HepG2 (cell line): ENCODE measurements around the gene CDC20B. TPM values are rescaled to one million over a fixed set of nuclear protein-coding genes. Genes with fewer than 3 reads are reported as not detected.

Experiments used
- ATAC-seq: fragments of 200-7000 bp; cut with Tn5 transposase; 3 replicates; pipeline ENCODE4 v1.9.1; 2020; ENCODE audit warnings: mild to moderate bottlenecking, moderate library complexity
- BruUV-seq: library from RNA; stranded (reverse); fragments of 400-500 nt; replicated peaks from 2 replicates; lab custom pipeline; 2021; lab: Mats Ljungman, UMichigan
- CTCF ChIA-PET: fragments of 300-600 bp; formaldehyde crosslinking; extraction: SDS; loops from one replicate; lab custom pipeline; 2021; ENCODE audit warnings: low total read pairs, inconsistent platforms, low intra/inter-chr PET ratio; lab: Yijun Ruan, JAX
- POLR2A ChIA-PET: fragments of 350-600 bp; sonication (Branson Sonifier 250); formaldehyde crosslinking; loops from one replicate; lab custom pipeline; 2020; ENCODE audit warnings: antibody characterized with exemption, inconsistent platforms; lab: Yijun Ruan, JAX
- DNase-seq: peaks from one replicate; pipeline ENCODE4 v3.0.0-alpha.2; 2015; ENCODE audit warnings: low spot score
- FAIRE-seq: peaks from 3 replicates; lab custom pipeline; 2011; peaks lifted over from hg19 to GRCh38; lab: Jason Lieb, UNC
- H2AFZ ChIP-seq: one replicate; pipeline ENCODE4 v1.6.1; 2011; ENCODE audit warnings: low read length, inconsistent platforms
- H3K27ac ChIP-seq: fragments of 300-600 bp; 3 replicates; pipeline ENCODE4 v1.8.0; 2011; ENCODE audit warnings: mixed run types, mild to moderate bottlenecking, mixed read lengths, low read length, inconsistent platforms; ENCODE audit not compliant: insufficient read depth; ENCODE audit errors: extremely low read length
- H3K27me3 ChIP-seq, 2 experiments: fragments of 200-600 bp in 1 of 2; 2 replicates in 1 of 2; 3 replicates in 1 of 2; pipeline versions ENCODE4 v1.6.0 to v1.8.0; 2011; ENCODE audit warnings: low read length in 2 of 2, mild to moderate bottlenecking in 2 of 2, moderate library complexity in 2 of 2, inconsistent platforms in 1 of 2; ENCODE audit not compliant: insufficient read depth in 2 of 2, control insufficient read depth in 1 of 2
- H3K36me3 ChIP-seq, 2 experiments: fragments of 200-600 bp in 1 of 2; replicated peaks in 1 of 2; 2 replicates in 1 of 2; 3 replicates in 1 of 2; pipeline versions ENCODE4 v1.5.1 to v1.8.0; 2011; ENCODE audit warnings: low read length in 2 of 2, inconsistent platforms in 1 of 2; ENCODE audit not compliant: insufficient read depth in 2 of 2, control insufficient read depth in 1 of 2
- H3K4me1 ChIP-seq: 2 replicates; pipeline ENCODE4 v1.5.1; 2012; ENCODE audit warnings: low read length, inconsistent platforms; ENCODE audit not compliant: insufficient read depth
- H3K4me2 ChIP-seq: 2 replicates; pipeline ENCODE4 v1.6.0; 2011; ENCODE audit warnings: low read depth, low read length, inconsistent platforms
- H3K4me3 ChIP-seq, 3 experiments: fragments of 200-600 bp in 1 of 3; sonication (generic), shearing (Covaris generic) in 1 of 3; replicated peaks in 1 of 3; 2 replicates each; pipeline ENCODE4 v1.5.1; 2011 to 2016; ENCODE audit warnings: low read length in 3 of 3, inconsistent platforms in 2 of 3, low read depth in 2 of 3, mild to moderate bottlenecking in 2 of 3, control low read depth in 1 of 3, mixed read lengths in 1 of 3; ENCODE audit not compliant: insufficient read depth in 1 of 3
- H3K79me2 ChIP-seq: one replicate; pipeline ENCODE4 v1.6.1; 2011; ENCODE audit warnings: low read length, inconsistent platforms; ENCODE audit not compliant: insufficient read depth
- H3K9ac ChIP-seq: 2 replicates; pipeline ENCODE4 v1.6.0; 2011; ENCODE audit warnings: mild to moderate bottlenecking, low read depth, low read length, inconsistent platforms; ENCODE audit not compliant: insufficient read depth
- H3K9me3 ChIP-seq: 2 replicates; pipeline ENCODE4 v1.5.1; 2012; ENCODE audit warnings: mild to moderate bottlenecking, low read length
- H4K20me1 ChIP-seq: 2 replicates; pipeline ENCODE4 v1.6.0; 2011; ENCODE audit warnings: inconsistent platforms, mild to moderate bottlenecking, low read length, moderate library complexity; ENCODE audit not compliant: insufficient read depth
- FOXP4 ChIP-seq: sonication (generic); formaldehyde crosslinking; IDR thresholded peaks from 2 replicates; pipeline ENCODE4 v1.4.0; 2020; ENCODE audit warnings: missing genetic modification reagents
- GLI4 ChIP-seq: sonication (generic); formaldehyde crosslinking; IDR thresholded peaks from 2 replicates; pipeline ENCODE4 v1.5.1; 2020; ENCODE audit warnings: missing genetic modification reagents, mild to moderate bottlenecking, moderate library complexity, borderline replicate concordance
- GRHL1 ChIP-seq: sonication (generic); formaldehyde crosslinking; conservative IDR thresholded peaks from 2 replicates; pipeline ENCODE4 v1.8.0; 2022; ENCODE audit warnings: missing genetic modification reagents
- GTF2F1 ChIP-seq: fragments of 150-350 bp; IDR thresholded peaks from 2 replicates; pipeline ENCODE4 v1.6.1; 2014; ENCODE audit warnings: low read length
- ZNF543 ChIP-seq: sonication (generic); formaldehyde crosslinking; IDR thresholded peaks from 2 replicates; pipeline ENCODE4 v1.4.0; 2020; ENCODE audit warnings: mild to moderate bottlenecking, missing genetic modification reagents
- WGBS: methylation state at CpG from one replicate; pipeline ENCODE4 v1.1.6; 2017; ENCODE audit warnings: low lambda C conversion rate; 5-methylcytosine and 5-hydroxymethylcytosine counted together
- in situ Hi-C: cut with HindIII; loops from 2 replicates; pipeline ENCODE4 v1.10.0; 2017; ENCODE audit warnings: low pct_unique_long_range_greater_than_20kb; ENCODE audit not compliant: extremely low pct_ligation_motif_present
- intact Hi-C: fragments of 100-400 bp; cut with micrococcal nuclease; formaldehyde crosslinking; loops from one replicate; pipeline ENCODE4 v1.10.0; 2022; ENCODE audit not compliant: unreplicated experiment
- polyA plus RNA-seq, 8 experiments: library from polyadenylated mRNA; depleted of rRNA in 3 of 8; stranded (reverse) in 7 of 8; unstranded in 1 of 8; fragments of >200 nt; fragmentation: Illumina TruSeq in 4 of 8; extraction: Trizol in 4 of 8; gene quantifications; 2 replicates each; pipeline versions ENCODE4 v1.2.1 to v1.2.3, GENCODE V29; 2011 to 2016; ENCODE audit warnings: low read depth in 4 of 8, missing spikeins in 1 of 8, mixed read lengths in 1 of 8; ENCODE audit not compliant: insufficient read depth in 1 of 8
- total RNA-seq, 5 experiments: library from RNA; depleted of rRNA; stranded (reverse); fragments of >200 nt; fragmentation: Illumina TruSeq; extraction: Trizol; gene quantifications; 2 replicates each; pipeline ENCODE4 v1.2.3, GENCODE V29; 2016; ENCODE audit warnings: low read depth in 1 of 5
- TF ChIP-seq, protein P1 (sequence below): sonication (generic); formaldehyde crosslinking; IDR thresholded peaks from 2 replicates; pipeline ENCODE4 v1.4.0; 2020; ENCODE audit warnings: mild to moderate bottlenecking, low read depth, missing genetic modification reagents

CDC20B gene
- total and polyA plus RNA-seq, 2 of the 13 experiments (the other 11 are each of a cell fraction or from before 2014, with no cell fraction given): not detected

- intact Hi-C loops (loop anchor here (1.0 to 10.0 kb wide), 3 partner anchors 202 to 631 kb away; partner anchors contain the start of gene SNX18), in situ Hi-C loops (loop anchor here (10.0 kb wide), 1 partner anchor 201 kb away; no protein-coding TSS in a partner anchor)
- H3K4me2 ChIP-seq: no peak overlapping the region
- ATAC-seq (no peak), FAIRE-seq (no peak), DNase-seq (no peak)
- no peaks in the 10 kb centered on the region for H3K4me1 ChIP-seq
- H3K9me3 ChIP-seq: no peaks in the 10 kb centered on the region
- BruUV-seq: no TSS peak
- H3K36me3 ChIP-seq: no peaks in the 10 kb centered on the region
- POLR2A ChIA-PET: no interaction called here
- peaks cover 1 to 4% of the 10 kb centered on the region in 2 experiments; a peak in 1 of 5 replicates for H3K27me3 ChIP-seq
- no peak overlapping the region for H2AFZ ChIP-seq
- no peaks in the 10 kb centered on the region for H3K79me2 ChIP-seq
- H3K9ac ChIP-seq: no peak overlapping the region
- no peaks in the 10 kb centered on the region for H4K20me1 ChIP-seq
- WGBS: 49% methylated on average over 7 of the region's 8 CpGs
- CTCF ChIA-PET: interaction anchor here (1.4 to 2.8 kb wide), 3 partner anchors 202 to 629 kb away, joined by 6 to 19 read pairs (median 9); partner anchors contain the start of gene SNX18
- no peak overlapping the region for H3K4me3 ChIP-seq
- no peak overlapping the region for H3K27ac ChIP-seq
- TF ChIP-seq GTF2F1 (no peak), ZNF543 (CRISPR knock-in tag) (no peak), GLI4 (CRISPR knock-in tag) (no peak), GRHL1 (CRISPR knock-in tag) (no peak), FOXP4 (no peak)
- TF ChIP-seq, protein P1, sequence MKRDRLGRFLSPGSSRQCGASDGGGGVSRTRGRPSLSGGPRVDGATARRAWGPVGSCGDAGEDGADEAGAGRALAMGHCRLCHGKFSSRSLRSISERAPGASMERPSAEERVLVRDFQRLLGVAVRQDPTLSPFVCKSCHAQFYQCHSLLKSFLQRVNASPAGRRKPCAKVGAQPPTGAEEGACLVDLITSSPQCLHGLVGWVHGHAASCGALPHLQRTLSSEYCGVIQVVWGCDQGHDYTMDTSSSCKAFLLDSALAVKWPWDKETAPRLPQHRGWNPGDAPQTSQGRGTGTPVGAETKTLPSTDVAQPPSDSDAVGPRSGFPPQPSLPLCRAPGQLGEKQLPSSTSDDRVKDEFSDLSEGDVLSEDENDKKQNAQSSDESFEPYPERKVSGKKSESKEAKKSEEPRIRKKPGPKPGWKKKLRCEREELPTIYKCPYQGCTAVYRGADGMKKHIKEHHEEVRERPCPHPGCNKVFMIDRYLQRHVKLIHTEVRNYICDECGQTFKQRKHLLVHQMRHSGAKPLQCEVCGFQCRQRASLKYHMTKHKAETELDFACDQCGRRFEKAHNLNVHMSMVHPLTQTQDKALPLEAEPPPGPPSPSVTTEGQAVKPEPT (CRISPR knock-in tag): no peak
Measured at GRCh38 chr5:55146080-55146479, 26.9 kb downstream of the CDC20B start.
